ENCODE data around the gene LZTR1.
"Not testable (repeated sequence)": the region's sequence is repeated elsewhere in the genome, so short reads cannot be mapped to it uniquely, and the experiment has no call there.

LZTR1 gene

GRCh38 chr22:21043860-21044535 is 61.9 kb downstream of the LZTR1 start:
- Histone ChIP-seq H3K4me1 (ENCODE audit: insufficient read depth, low read length) (peaks cover 11% of the 10 kb centered on the region; the same call in 1 of the 2 replicates), H3K9ac (ENCODE audit: low read depth, low read length) (no peak overlapping the region), H3K9me3 (ENCODE audit: control insufficient read depth, insufficient read depth, low read length) (no peaks in the 10 kb centered on the region), H3K36me3 (ENCODE audit: insufficient read depth, low read length) (no peaks in the 10 kb centered on the region)

- Histone ChIP-seq H3K9ac (ENCODE audit: low read depth, low read length) (peak overlapping the region; percentile 29; the same call in 1 of the 2 replicates), H3K4me1 (ENCODE audit: insufficient read depth, low read length) (peaks cover 11% of the 10 kb centered on the region; the same call in 1 of the 2 replicates), H3K9me3 (ENCODE audit: control insufficient read depth, insufficient read depth, low read length) (no peaks in the 10 kb centered on the region)
These were observed 63.0 kb downstream of the LZTR1 start for GRCh38 chr22:21044931-21045584.

GRCh38 chr22:21045585-21046294 is 63.6 kb downstream of the LZTR1 start, which contains the start of gene LRRC74B:
TSS of gene LRRC74B (plus strand) at chr22:21045946. CDS start at chr22:21045987, 41 bp downstream.
- no peaks in the 10 kb centered on the region for H3K36me3 ChIP-seq (ENCODE audit: insufficient read depth, low read length)
- H3K9me3 ChIP-seq (ENCODE audit: control insufficient read depth, insufficient read depth, low read length): no peaks in the 10 kb centered on the region
- peak within 1 kb of the TSS; percentile 70; the same call in 1 of the 2 replicates for H3K9ac ChIP-seq (ENCODE audit: low read depth, low read length)
- peaks cover 11% of the 10 kb centered on the region; the same call in 1 of the 2 replicates for H3K4me1 ChIP-seq (ENCODE audit: insufficient read depth, low read length)

More at GRCh38 chr22:21044931-21045584, 63.0 kb downstream of the LZTR1 start:
- H3K36me3 ChIP-seq (ENCODE audit: insufficient read depth, low read length): no peaks in the 10 kb centered on the region

DNA sequence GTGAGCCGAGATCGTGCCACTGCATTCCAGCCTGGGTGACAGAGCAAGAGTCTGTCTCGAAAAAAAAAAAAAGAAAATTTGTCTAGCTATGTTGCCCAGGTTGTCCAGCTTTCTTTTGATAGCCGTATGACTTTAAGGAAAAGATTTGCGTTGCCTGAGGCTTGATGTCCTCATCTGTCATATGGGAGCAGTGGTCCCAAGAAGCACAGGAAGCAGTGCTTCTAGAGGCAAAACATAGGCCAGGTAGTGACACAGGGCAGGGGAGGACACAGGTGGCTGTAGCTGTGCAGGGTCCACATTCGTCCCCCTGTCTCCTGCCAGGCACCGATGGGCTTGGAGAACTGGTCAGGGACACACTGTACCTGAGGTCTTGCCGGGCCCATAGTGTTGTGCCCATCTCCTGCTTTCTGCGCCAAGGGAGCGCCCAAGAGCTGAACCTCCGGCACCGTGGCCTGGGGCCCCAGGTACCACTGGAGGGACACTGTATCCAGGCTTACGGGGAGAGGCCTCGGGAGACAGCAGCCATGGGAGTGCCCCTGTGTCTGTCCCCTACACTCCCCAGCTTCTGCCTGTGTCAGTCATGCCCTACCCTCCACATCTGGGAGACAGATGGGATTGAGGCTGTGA is 65.1 kb downstream of the LZTR1 start:
- H3K9ac ChIP-seq (ENCODE audit: low read depth, low read length): no peak overlapping the region
- no peaks in the 10 kb centered on the region for H3K9me3 ChIP-seq (ENCODE audit: control insufficient read depth, insufficient read depth, low read length)
- peaks cover 24% of the 10 kb centered on the region for H3K4me1 ChIP-seq (ENCODE audit: insufficient read depth, low read length)
- no peaks in the 10 kb centered on the region for H3K36me3 ChIP-seq (ENCODE audit: insufficient read depth, low read length)

DNA sequence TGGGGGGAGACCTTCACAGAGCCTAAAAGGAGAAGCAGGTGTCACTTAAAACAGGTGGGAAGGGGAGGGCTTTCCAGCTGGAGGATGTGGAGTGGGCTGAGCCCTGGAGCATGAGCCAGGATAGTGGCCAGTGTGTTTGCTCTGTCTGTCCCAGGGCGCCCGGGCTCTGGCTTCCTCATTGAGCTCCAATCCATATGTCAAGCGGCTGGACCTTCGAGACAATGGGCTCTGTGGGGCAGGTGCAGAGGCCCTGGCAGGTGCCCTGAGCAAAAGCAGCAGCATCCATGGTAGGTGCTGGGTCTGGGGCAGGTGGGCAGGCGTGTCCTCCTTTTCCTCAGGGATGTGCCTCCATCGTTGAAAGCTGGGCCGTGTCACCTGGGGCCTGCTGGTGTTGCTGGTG is 65.6 kb downstream of the LZTR1 start:
- Histone ChIP-seq H3K9ac (ENCODE audit: low read depth, low read length) (no peak overlapping the region), H3K4me1 (ENCODE audit: insufficient read depth, low read length) (peaks cover 24% of the 10 kb centered on the region), H3K36me3 (ENCODE audit: insufficient read depth, low read length) (no peaks in the 10 kb centered on the region), H3K9me3 (ENCODE audit: control insufficient read depth, insufficient read depth, low read length) (no peaks in the 10 kb centered on the region)

GRCh38 chr22:21048448-21048847 is 66.4 kb downstream of the LZTR1 start:
- H3K9ac ChIP-seq (ENCODE audit: low read depth, low read length); H3K36me3 ChIP-seq (ENCODE audit: insufficient read depth, low read length); H3K9me3 ChIP-seq (ENCODE audit: control insufficient read depth, insufficient read depth, low read length): not testable (repeated sequence)
- peaks cover 24% of the 10 kb centered on the region for H3K4me1 ChIP-seq (ENCODE audit: insufficient read depth, low read length)

All from ES-I3 (cell line).